ENCODE data around the gene PTPRC. TPM values are rescaled to one million over a fixed set of nuclear protein-coding genes. Genes with fewer than 3 reads are reported as not detected.

PTPRC gene
- total RNA-seq, 3 donors from 2014 or later (not counting 1 experiment from before 2014, with no cell fraction given), result 1,142 to 1,334 (median 1,200) TPM

DNA sequence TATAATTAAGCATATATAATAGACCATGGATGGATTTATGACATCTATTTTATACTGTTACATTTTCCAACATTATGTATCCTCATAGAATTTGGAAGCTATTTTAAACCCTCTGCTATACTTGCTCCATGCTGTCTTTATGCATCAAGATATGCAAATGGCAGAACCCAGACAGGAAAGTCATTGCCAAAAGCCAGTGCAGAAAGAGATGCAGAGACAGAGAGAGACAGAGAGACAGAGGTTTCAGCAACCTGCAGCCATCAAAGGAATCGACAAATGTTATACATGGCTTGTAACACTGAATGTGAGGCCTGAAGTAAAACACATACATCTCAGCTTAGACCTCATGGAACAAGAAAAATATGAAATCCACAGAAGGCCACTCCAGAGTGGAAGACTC lies 7.5 kb upstream of the PTPRC start:
- H3K36me3 Mint-ChIP-seq, result no peaks in the 10 kb centered on the region
- Histone ChIP-seq H3K36me3 (ENCODE audit: control insufficient read depth, insufficient read depth, low read length) (peaks cover 2% of the 10 kb centered on the region), H3K4me1 (ENCODE audit: control insufficient read depth, insufficient read depth, low read length) (peaks cover 28% of the 10 kb centered on the region), H3K4me3 (ENCODE audit: low read length) (no peak overlapping the region), H3K9me3 (ENCODE audit: control insufficient read depth, insufficient read depth, low read length) (no peaks in the 10 kb centered on the region), H3K27ac (ENCODE audit: low read length) (no peak overlapping the region), H3K27me3 (ENCODE audit: control insufficient read depth, insufficient read depth, low read length) (no peaks in the 10 kb centered on the region)
- H3K9me3 Mint-ChIP-seq, result peaks cover 0 to 8% of the 10 kb centered on the region in 2 donors
- no peaks in the 10 kb centered on the region for H3K27me3 Mint-ChIP-seq (ENCODE audit: low read depth in 2 of 2)
- intact Hi-C loops (cut with micrococcal nuclease), result no loop called here
- WGBS (ENCODE audit: insufficient coverage), result 94% methylated on average over 1 of the region's 1 CpG
- no peak for ATAC-seq
- H3K4me3 Mint-ChIP-seq, result no peak overlapping the region
- TF ChIP-seq, protein P1, sequence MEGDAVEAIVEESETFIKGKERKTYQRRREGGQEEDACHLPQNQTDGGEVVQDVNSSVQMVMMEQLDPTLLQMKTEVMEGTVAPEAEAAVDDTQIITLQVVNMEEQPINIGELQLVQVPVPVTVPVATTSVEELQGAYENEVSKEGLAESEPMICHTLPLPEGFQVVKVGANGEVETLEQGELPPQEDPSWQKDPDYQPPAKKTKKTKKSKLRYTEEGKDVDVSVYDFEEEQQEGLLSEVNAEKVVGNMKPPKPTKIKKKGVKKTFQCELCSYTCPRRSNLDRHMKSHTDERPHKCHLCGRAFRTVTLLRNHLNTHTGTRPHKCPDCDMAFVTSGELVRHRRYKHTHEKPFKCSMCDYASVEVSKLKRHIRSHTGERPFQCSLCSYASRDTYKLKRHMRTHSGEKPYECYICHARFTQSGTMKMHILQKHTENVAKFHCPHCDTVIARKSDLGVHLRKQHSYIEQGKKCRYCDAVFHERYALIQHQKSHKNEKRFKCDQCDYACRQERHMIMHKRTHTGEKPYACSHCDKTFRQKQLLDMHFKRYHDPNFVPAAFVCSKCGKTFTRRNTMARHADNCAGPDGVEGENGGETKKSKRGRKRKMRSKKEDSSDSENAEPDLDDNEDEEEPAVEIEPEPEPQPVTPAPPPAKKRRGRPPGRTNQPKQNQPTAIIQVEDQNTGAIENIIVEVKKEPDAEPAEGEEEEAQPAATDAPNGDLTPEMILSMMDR (IDR thresholded peaks at IDR 0.05), result no peak
- H3K27ac Mint-ChIP-seq, result no peak overlapping the region
- H3K4me1 Mint-ChIP-seq, result peaks cover 64 to 68% of the 10 kb centered on the region in 2 donors
- no peak for DNase-seq

DNA sequence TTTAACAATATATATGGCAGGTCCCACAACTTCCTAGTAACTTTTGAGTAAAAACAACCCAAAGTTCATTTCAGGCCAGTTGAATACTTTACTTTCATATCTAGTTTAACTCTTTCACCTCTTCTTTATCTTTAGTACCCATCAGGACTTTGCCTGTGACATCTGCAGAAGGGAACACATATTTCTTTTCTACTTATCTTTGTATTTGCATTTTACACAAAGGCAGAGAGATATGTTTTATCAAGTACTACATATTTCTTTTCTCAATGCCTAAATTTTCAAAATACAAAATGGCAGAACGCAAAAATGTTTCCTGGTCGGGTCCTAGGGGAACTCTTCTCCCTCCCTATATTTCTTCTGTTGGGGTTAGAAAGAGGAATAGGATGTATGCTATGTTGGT lies 6.8 kb upstream of the PTPRC start:
- intact Hi-C loops (cut with micrococcal nuclease), result no loop called here
- no peak overlapping the region for H3K27ac Mint-ChIP-seq
- no peak overlapping the region for H3K27ac ChIP-seq (ENCODE audit: low read length)
- H3K9me3 Mint-ChIP-seq, result peaks cover 0 to 4% of the 10 kb centered on the region in 2 donors
- peaks cover 64 to 67% of the 10 kb centered on the region in 2 donors for H3K4me1 Mint-ChIP-seq
- H3K4me3 ChIP-seq (ENCODE audit: low read length), result no peak overlapping the region
- TF ChIP-seq, protein P1 (IDR thresholded peaks at IDR 0.05), result no peak
- no peaks in the 10 kb centered on the region for H3K27me3 Mint-ChIP-seq (ENCODE audit: low read depth in 2 of 2)
- DNase-seq (no peak), ATAC-seq (no peak)
- H3K4me1 ChIP-seq (ENCODE audit: control insufficient read depth, insufficient read depth, low read length), result peaks cover 26% of the 10 kb centered on the region
- peaks cover 2% of the 10 kb centered on the region for H3K36me3 ChIP-seq (ENCODE audit: control insufficient read depth, insufficient read depth, low read length)
- WGBS (ENCODE audit: insufficient coverage), result no CpG with 5 or more reads among the region's 2 CpGs
- no peaks in the 10 kb centered on the region for H3K9me3 ChIP-seq (ENCODE audit: control insufficient read depth, insufficient read depth, low read length)
- no peaks in the 10 kb centered on the region for H3K27me3 ChIP-seq (ENCODE audit: control insufficient read depth, insufficient read depth, low read length)
- H3K4me3 Mint-ChIP-seq, result no peak overlapping the region
- no peaks in the 10 kb centered on the region for H3K36me3 Mint-ChIP-seq

DNA sequence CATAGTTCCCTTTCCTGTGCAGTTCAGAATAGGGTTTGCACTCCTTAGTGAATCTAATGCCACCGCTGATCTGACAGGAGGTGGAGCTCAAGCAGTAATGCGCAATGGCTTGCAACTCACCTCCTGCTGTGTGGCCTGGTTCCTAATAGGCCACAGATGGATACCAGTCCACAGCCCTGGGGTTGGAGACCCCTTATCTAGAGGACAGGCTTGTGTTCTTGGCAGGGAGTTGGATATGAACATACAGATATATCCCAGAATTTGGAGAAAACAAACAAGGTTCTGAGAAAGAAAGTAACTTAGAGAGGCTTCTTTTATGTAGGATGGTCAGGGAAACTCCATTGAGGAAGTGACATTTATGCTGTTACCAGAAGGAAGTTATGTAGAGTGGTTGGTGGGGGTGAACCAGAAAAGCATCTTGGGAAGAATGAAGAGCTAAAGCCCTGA lies 5.1 kb upstream of the PTPRC start:
- H3K4me1 ChIP-seq (ENCODE audit: control insufficient read depth, insufficient read depth, low read length), result peaks cover 22% of the 10 kb centered on the region
- ATAC-seq (peak in 2 of 3 donors; percentile 51), DNase-seq (peak in 1 of 2 donors; percentile 61)
- H3K27me3 Mint-ChIP-seq (ENCODE audit: low read depth in 2 of 2), result no peaks in the 10 kb centered on the region
- peaks cover 0 to 4% of the 10 kb centered on the region in 2 donors for H3K9me3 Mint-ChIP-seq
- no peaks in the 10 kb centered on the region for H3K9me3 ChIP-seq (ENCODE audit: control insufficient read depth, insufficient read depth, low read length)
- H3K27me3 ChIP-seq (ENCODE audit: control insufficient read depth, insufficient read depth, low read length), result no peaks in the 10 kb centered on the region
- H3K4me3 ChIP-seq (ENCODE audit: low read length), result no peak overlapping the region
- H3K27ac Mint-ChIP-seq, result peak overlapping the region; percentile 0 to 90
- H3K36me3 Mint-ChIP-seq, result no peaks in the 10 kb centered on the region
- WGBS (ENCODE audit: insufficient coverage), result 87% methylated on average over 2 of the region's 2 CpGs
- peak overlapping the region; percentile 1 for H3K4me3 Mint-ChIP-seq
- TF ChIP-seq, protein P1 (IDR thresholded peaks at IDR 0.05), result no peak
- peaks cover 61 to 63% of the 10 kb centered on the region in 2 donors for H3K4me1 Mint-ChIP-seq
- intact Hi-C loops (cut with micrococcal nuclease), result no loop called here
- peak overlapping the region; percentile 60 for H3K27ac ChIP-seq (ENCODE audit: low read length)
- no peaks in the 10 kb centered on the region for H3K36me3 ChIP-seq (ENCODE audit: control insufficient read depth, insufficient read depth, low read length)

DNA sequence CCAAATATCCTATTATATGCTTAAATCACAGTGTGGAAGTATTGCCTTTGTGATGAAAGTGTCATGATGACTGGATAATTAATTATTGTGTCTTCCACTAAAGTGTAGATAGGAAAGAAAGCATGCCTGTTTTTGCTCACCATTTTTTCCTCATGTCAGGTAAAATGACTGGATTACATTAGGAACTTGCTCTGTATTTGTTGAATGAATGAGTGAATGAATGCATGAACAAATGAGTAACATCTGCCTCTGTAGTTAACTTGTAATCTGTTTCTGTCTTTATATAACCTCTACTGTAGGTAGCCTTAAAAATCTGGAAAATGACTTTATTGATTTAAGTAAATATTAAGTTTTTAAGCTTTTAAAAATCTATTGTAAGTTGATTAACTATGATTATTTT lies 2.9 kb upstream of the PTPRC start:
- ATAC-seq (no peak), DNase-seq (no peak)
- Mint-ChIP-seq H3K4me1 (peaks cover 51 to 53% of the 10 kb centered on the region in 2 donors), H3K27ac (peak overlapping the region; percentile 90 to 94), H3K9me3 (peaks cover 0 to 4% of the 10 kb centered on the region in 2 donors), H3K36me3 (peaks cover 8% of the 10 kb centered on the region), H3K4me3 (peak overlapping the region; percentile 28), H3K27me3 (ENCODE audit: low read depth in 2 of 2) (no peaks in the 10 kb centered on the region)
- no peak overlapping the region for H3K27ac ChIP-seq (ENCODE audit: low read length)
- H3K4me3 ChIP-seq (ENCODE audit: low read length), result no peak overlapping the region
- peaks cover 22% of the 10 kb centered on the region for H3K4me1 ChIP-seq (ENCODE audit: control insufficient read depth, insufficient read depth, low read length)
- H3K9me3 ChIP-seq (ENCODE audit: control insufficient read depth, insufficient read depth, low read length), result no peaks in the 10 kb centered on the region
- TF ChIP-seq, protein P1 (IDR thresholded peaks at IDR 0.05), result no peak
- intact Hi-C loops (cut with micrococcal nuclease), result loop anchor here (5.0 kb wide), 1 partner anchor 114 kb away; no protein-coding TSS in a partner anchor
- H3K27me3 ChIP-seq (ENCODE audit: control insufficient read depth, insufficient read depth, low read length), result no peaks in the 10 kb centered on the region
- no peaks in the 10 kb centered on the region for H3K36me3 ChIP-seq (ENCODE audit: control insufficient read depth, insufficient read depth, low read length)

Measured in natural killer cell (primary cell).